Measurements from ENCODE around the gene ADGRA1. TPM values are rescaled to one million over a fixed set of nuclear protein-coding genes. Genes with fewer than 3 reads are reported as not detected.

The ADGRA1 gene
- polyA plus RNA-seq, 3 donors: not detected

DNA sequence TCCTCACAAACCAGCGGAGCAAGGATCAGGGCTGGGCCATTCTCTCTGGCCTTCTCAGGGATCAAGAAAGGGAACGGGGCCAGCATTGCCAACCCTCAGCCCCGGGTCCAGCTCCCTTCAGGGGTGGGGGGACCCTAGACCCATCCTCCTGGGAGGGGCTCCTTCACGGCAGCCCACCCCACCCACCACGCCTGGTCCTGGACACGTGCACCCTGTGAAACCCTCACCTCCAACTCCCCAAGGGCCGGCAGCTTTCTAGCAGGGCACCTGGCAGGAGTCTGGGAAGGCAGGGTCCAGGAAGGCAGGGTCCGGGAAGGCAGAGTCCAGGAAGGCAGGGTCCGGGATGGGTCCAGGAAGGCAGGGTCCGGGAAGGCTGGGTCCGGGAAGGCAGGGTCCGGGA is 46.6 kb upstream of the ADGRA1 start:
- Histone ChIP-seq H3K79me2 (ENCODE audit: insufficient read depth, low read length) (no peaks in the 10 kb centered on the region), H3K27ac (ENCODE audit: low read depth in 1 of 2, low read length in 2 of 2) (no peak overlapping the region), H2AFZ (ENCODE audit: insufficient read depth, low read depth, low read length, poor library complexity, severe bottlenecking) (no peak overlapping the region), H4K20me1 (ENCODE audit: insufficient read depth, low read length) (no peaks in the 10 kb centered on the region), H3K9me3 (replicated peaks in 1 of 2; ENCODE audit: control insufficient read depth in 1 of 2, insufficient read depth in 1 of 2, low read length in 2 of 2) (no peaks in the 10 kb centered on the region), H3K4me3 (replicated peaks in 1 of 3; ENCODE audit: low read depth in 2 of 3, low read length in 3 of 3) (no peak overlapping the region), H3K9ac (ENCODE audit: insufficient read depth, low read length, poor library complexity, severe bottlenecking) (no peak overlapping the region), H3K4me2 (replicated peaks; ENCODE audit: extremely low read depth, low read length, poor library complexity, severe bottlenecking) (no peak overlapping the region), H3K4me1 (ENCODE audit: control insufficient read depth in 1 of 2, insufficient read depth in 2 of 2, low read length in 2 of 2) (no peaks in the 10 kb centered on the region), H3K27me3 (ENCODE audit: control insufficient read depth in 2 of 2, insufficient read depth in 2 of 2, low read length in 2 of 2) (no peaks in the 10 kb centered on the region), H3K36me3 (replicated peaks in 1 of 2; ENCODE audit: control insufficient read depth in 1 of 2, insufficient read depth in 2 of 2, low read length in 2 of 2) (no peaks in the 10 kb centered on the region)
- no peak for DNase-seq
- peaks cover 7 to 23% (median 8%) of the 10 kb centered on the region in 3 donors for H3K27me3 Mint-ChIP-seq (ENCODE audit: low read depth in 3 of 3)
- H3K4me1 Mint-ChIP-seq: no peaks in the 10 kb centered on the region
- TF ChIP-seq, protein P1, sequence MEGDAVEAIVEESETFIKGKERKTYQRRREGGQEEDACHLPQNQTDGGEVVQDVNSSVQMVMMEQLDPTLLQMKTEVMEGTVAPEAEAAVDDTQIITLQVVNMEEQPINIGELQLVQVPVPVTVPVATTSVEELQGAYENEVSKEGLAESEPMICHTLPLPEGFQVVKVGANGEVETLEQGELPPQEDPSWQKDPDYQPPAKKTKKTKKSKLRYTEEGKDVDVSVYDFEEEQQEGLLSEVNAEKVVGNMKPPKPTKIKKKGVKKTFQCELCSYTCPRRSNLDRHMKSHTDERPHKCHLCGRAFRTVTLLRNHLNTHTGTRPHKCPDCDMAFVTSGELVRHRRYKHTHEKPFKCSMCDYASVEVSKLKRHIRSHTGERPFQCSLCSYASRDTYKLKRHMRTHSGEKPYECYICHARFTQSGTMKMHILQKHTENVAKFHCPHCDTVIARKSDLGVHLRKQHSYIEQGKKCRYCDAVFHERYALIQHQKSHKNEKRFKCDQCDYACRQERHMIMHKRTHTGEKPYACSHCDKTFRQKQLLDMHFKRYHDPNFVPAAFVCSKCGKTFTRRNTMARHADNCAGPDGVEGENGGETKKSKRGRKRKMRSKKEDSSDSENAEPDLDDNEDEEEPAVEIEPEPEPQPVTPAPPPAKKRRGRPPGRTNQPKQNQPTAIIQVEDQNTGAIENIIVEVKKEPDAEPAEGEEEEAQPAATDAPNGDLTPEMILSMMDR (IDR thresholded peaks at IDR 0.05): no peak
- WGBS (ENCODE audit: insufficient coverage): 81% methylated on average over 6 of the region's 12 CpGs
- intact Hi-C loops (cut with micrococcal nuclease): no loop called here
- peaks cover 0 to 8% (median 0%) of the 10 kb centered on the region in 7 donors for H3K9me3 Mint-ChIP-seq
- H3K4me3 Mint-ChIP-seq: no peak overlapping the region
- no peak overlapping the region for H3K27ac Mint-ChIP-seq
- no peaks in the 10 kb centered on the region for H3K36me3 Mint-ChIP-seq

DNA sequence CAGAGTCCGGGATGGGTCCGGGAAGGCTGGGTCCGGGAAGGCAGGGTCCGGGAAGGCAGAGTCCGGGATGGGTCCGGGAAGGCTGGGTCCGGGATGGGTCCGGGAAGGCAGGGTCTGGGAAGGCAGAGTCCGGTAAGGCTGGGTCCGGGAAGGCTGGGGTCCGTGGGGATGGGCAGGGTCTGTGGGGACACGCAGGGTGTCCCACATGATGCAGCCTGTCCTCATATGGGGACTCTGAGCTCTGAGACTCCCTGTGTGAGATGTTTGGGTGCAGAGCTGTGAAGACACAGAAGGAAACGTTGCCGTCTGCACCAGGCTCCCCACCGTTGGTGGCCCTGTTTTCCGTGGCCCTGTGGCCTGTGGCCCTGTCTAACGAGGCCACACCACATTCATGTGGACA is 45.7 kb upstream of the ADGRA1 start:
- Histone ChIP-seq H3K79me2 (ENCODE audit: insufficient read depth, low read length) (no peaks in the 10 kb centered on the region), H3K4me2 (replicated peaks; ENCODE audit: extremely low read depth, low read length, poor library complexity, severe bottlenecking) (no peak overlapping the region), H3K4me1 (ENCODE audit: control insufficient read depth in 1 of 2, insufficient read depth in 2 of 2, low read length in 2 of 2) (no peaks in the 10 kb centered on the region), H3K36me3 (replicated peaks in 1 of 2; ENCODE audit: control insufficient read depth in 1 of 2, insufficient read depth in 2 of 2, low read length in 2 of 2) (no peaks in the 10 kb centered on the region), H3K9me3 (replicated peaks in 1 of 2; ENCODE audit: control insufficient read depth in 1 of 2, insufficient read depth in 1 of 2, low read length in 2 of 2) (no peaks in the 10 kb centered on the region), H3K27ac (ENCODE audit: low read depth in 1 of 2, low read length in 2 of 2) (no peak overlapping the region), H4K20me1 (ENCODE audit: insufficient read depth, low read length) (no peaks in the 10 kb centered on the region), H3K9ac (ENCODE audit: insufficient read depth, low read length, poor library complexity, severe bottlenecking) (no peak overlapping the region), H2AFZ (ENCODE audit: insufficient read depth, low read depth, low read length, poor library complexity, severe bottlenecking) (no peak overlapping the region), H3K27me3 (ENCODE audit: control insufficient read depth in 2 of 2, insufficient read depth in 2 of 2, low read length in 2 of 2) (no peaks in the 10 kb centered on the region), H3K4me3 (replicated peaks in 1 of 3; ENCODE audit: low read depth in 2 of 3, low read length in 3 of 3) (no peak overlapping the region)
- no peaks in the 10 kb centered on the region for H3K4me1 Mint-ChIP-seq
- H3K36me3 Mint-ChIP-seq: no peaks in the 10 kb centered on the region
- H3K27ac Mint-ChIP-seq: no peak overlapping the region
- intact Hi-C loops (cut with micrococcal nuclease): no loop called here
- peaks cover 8 to 23% (median 11%) of the 10 kb centered on the region in 3 donors for H3K27me3 Mint-ChIP-seq (ENCODE audit: low read depth in 3 of 3)
- no peak overlapping the region for H3K4me3 Mint-ChIP-seq
- TF ChIP-seq, protein P1 (IDR thresholded peaks at IDR 0.05): no peak
- peaks cover 0 to 8% (median 0%) of the 10 kb centered on the region in 7 donors for H3K9me3 Mint-ChIP-seq
- DNase-seq: no peak
- 94% methylated on average over 16 of the region's 17 CpGs for WGBS (ENCODE audit: insufficient coverage)

Measured in CD14-positive monocyte (primary cell).